GM23338 (cell line): ENCODE data around the gene IRF5. TPM values are rescaled to one million over a fixed set of nuclear protein-coding genes. Genes with fewer than 3 reads are reported as not detected.
A peak's percentile ranks its signal among the peaks of the same experiment; 100 is the strongest.

Source experiments
- ATAC-seq: fragments of 200-7000 bp; cut with Tn5 transposase; 3 replicates; pipeline ENCODE4 v1.9.1; 2020
- DNase-seq: peaks from one replicate; pipeline ENCODE4 v3.0.0-alpha.2; 2015; ENCODE audit warnings: low spot score
- H2AFZ ChIP-seq: fragments of 200-600 bp; sonication (generic); 2 replicates; pipeline ENCODE4 v1.8.0; 2016; ENCODE audit warnings: antibody characterized with exemption, mild to moderate bottlenecking, moderate library complexity
- H3F3A ChIP-seq: fragments of 200-600 bp; sonication (generic); replicated peaks from 2 replicates; pipeline ENCODE4 v1.8.0; 2017; ENCODE audit warnings: antibody characterized with exemption, mixed run types, low read depth
- H3K27ac ChIP-seq: fragments of 200-600 bp; sonication (generic); 2 replicates; pipeline ENCODE4 v1.6.1; 2016; ENCODE audit warnings: low read depth
- H3K27me3 ChIP-seq: fragments of 200-600 bp; sonication (generic); 2 replicates; pipeline ENCODE4 v1.8.0; 2016; ENCODE audit warnings: mild to moderate bottlenecking, mixed run types, moderate library complexity; ENCODE audit not compliant: insufficient read depth
- H3K36me3 ChIP-seq: fragments of 200-600 bp; sonication (generic); 2 replicates; pipeline ENCODE4 v1.8.0; 2016; ENCODE audit warnings: mild to moderate bottlenecking; ENCODE audit not compliant: insufficient read depth
- H3K4me1 ChIP-seq: fragments of 200-600 bp; sonication (generic); 2 replicates; pipeline ENCODE4 v1.8.0; 2016; ENCODE audit warnings: mild to moderate bottlenecking, moderate library complexity; ENCODE audit not compliant: insufficient read depth
- H3K4me2 ChIP-seq: fragments of 200-600 bp; sonication (generic); 2 replicates; pipeline ENCODE4 v1.7.1; 2017; ENCODE audit warnings: mixed run types
- H3K4me3 ChIP-seq: fragments of 200-600 bp; sonication (generic); 2 replicates; pipeline ENCODE4 v1.6.1; 2016; ENCODE audit warnings: mixed run types
- H3K79me2 ChIP-seq: fragments of 200-600 bp; sonication (generic); replicated peaks from 2 replicates; pipeline ENCODE4 v1.8.0; 2017; ENCODE audit warnings: mild to moderate bottlenecking; ENCODE audit not compliant: insufficient read depth
- H3K9me2 ChIP-seq: fragments of 200-600 bp; sonication (generic); 2 replicates; pipeline ENCODE4 v1.8.0; 2017; ENCODE audit not compliant: insufficient read depth
- H4K20me1 ChIP-seq: fragments of 200-600 bp; sonication (generic); replicated peaks from 2 replicates; pipeline ENCODE4 v1.8.0; 2017; ENCODE audit warnings: mild to moderate bottlenecking; ENCODE audit not compliant: insufficient read depth
- H3K27ac Mint-ChIP-seq: 2 replicates; pipeline ENCODE4 v1.8.0; 2020; ENCODE audit warnings: inconsistent platforms, mild to moderate bottlenecking, moderate library complexity, mixed read lengths
- H3K27me3 Mint-ChIP-seq: 3 replicates; pipeline ENCODE4 v1.8.0; 2022; ENCODE audit warnings: low read depth, mild to moderate bottlenecking, moderate library complexity, mixed read lengths, inconsistent platforms; ENCODE audit not compliant: insufficient read depth, poor library complexity
- H3K36me3 Mint-ChIP-seq: 3 replicates; pipeline ENCODE4 v1.8.0; 2021; ENCODE audit warnings: low read depth, mild to moderate bottlenecking, inconsistent platforms, moderate library complexity, mixed read lengths
- H3K4me1 Mint-ChIP-seq: 3 replicates; pipeline ENCODE4 v1.8.0; 2020; ENCODE audit warnings: mild to moderate bottlenecking, inconsistent platforms, mixed read lengths
- H3K4me3 Mint-ChIP-seq: 3 replicates; pipeline ENCODE4 v1.8.0; 2021; ENCODE audit warnings: moderate library complexity, mild to moderate bottlenecking, inconsistent platforms, mixed read lengths
- H3K9me3 Mint-ChIP-seq: 3 replicates; pipeline ENCODE4 v1.8.0; 2020; ENCODE audit warnings: moderate library complexity, mild to moderate bottlenecking, inconsistent platforms, mixed read lengths
- EZH2phosphoT487 ChIP-seq: fragments of 200-600 bp; sonication (generic); IDR thresholded peaks from one replicate; pipeline ENCODE4 v1.8.1; 2018; ENCODE audit warnings: antibody characterized with exemption; ENCODE audit not compliant: unreplicated experiment
- JUNB ChIP-seq: IDR thresholded peaks from one replicate; pipeline ENCODE4 v1.6.1; 2016; ENCODE audit warnings: antibody characterized with exemption; ENCODE audit not compliant: unreplicated experiment
- NANOG ChIP-seq: IDR thresholded peaks from 2 replicates; pipeline ENCODE4 v1.6.1; 2016; ENCODE audit warnings: antibody characterized with exemption, borderline replicate concordance
- POLR2AphosphoS5 ChIP-seq: IDR thresholded peaks from 2 replicates; pipeline ENCODE4 v1.6.1; 2016; ENCODE audit warnings: antibody characterized with exemption, low read depth
- STAT1 ChIP-seq: IDR thresholded peaks from one replicate; pipeline ENCODE4 v1.6.1; 2016; ENCODE audit warnings: antibody characterized with exemption; ENCODE audit not compliant: unreplicated experiment
- polyA plus RNA-seq: library from polyadenylated mRNA; unstranded; fragments of >200 nt; fragmentation: Nextera tagmentation; extraction: Ambion mirVana; gene quantifications from 2 replicates; pipeline ENCODE4 v1.2.1, GENCODE V29; 2016
- total RNA-seq: library from RNA; depleted of rRNA; stranded (reverse); fragments of >200 nt; shearing (Covaris generic); gene quantifications from 2 replicates; pipeline ENCODE4 v1.2.3, GENCODE V29; 2014
- TF ChIP-seq, protein P1 (sequence below): fragments of 250-450 bp; sonication (Bioruptor Pico); IDR thresholded peaks from 2 replicates; pipeline ENCODE4 v1.5.0; 2020; ENCODE audit warnings: mild to moderate bottlenecking, moderate library complexity
- TF ChIP-seq, protein P2 (sequence below), 2 experiments: fragments of 200-600 bp in 1 of 2; sonication (generic) in 1 of 2; conservative IDR thresholded peaks; 2 replicates each; pipeline versions ENCODE4 v1.5.1 to v1.6.1; 2016 to 2017; ENCODE audit warnings: antibody characterized with exemption in 2 of 2, low read depth in 2 of 2, mild to moderate bottlenecking in 2 of 2, moderate library complexity in 1 of 2
- TF ChIP-seq, protein P3 (sequence below): IDR thresholded peaks from one replicate; pipeline ENCODE4 v1.6.1; 2018; ENCODE audit warnings: antibody characterized with exemption; ENCODE audit not compliant: unreplicated experiment

The IRF5 gene
- total and polyA plus RNA-seq, 2 experiments from 2014 or later = 0.37 to 3.7 TPM

DNA sequence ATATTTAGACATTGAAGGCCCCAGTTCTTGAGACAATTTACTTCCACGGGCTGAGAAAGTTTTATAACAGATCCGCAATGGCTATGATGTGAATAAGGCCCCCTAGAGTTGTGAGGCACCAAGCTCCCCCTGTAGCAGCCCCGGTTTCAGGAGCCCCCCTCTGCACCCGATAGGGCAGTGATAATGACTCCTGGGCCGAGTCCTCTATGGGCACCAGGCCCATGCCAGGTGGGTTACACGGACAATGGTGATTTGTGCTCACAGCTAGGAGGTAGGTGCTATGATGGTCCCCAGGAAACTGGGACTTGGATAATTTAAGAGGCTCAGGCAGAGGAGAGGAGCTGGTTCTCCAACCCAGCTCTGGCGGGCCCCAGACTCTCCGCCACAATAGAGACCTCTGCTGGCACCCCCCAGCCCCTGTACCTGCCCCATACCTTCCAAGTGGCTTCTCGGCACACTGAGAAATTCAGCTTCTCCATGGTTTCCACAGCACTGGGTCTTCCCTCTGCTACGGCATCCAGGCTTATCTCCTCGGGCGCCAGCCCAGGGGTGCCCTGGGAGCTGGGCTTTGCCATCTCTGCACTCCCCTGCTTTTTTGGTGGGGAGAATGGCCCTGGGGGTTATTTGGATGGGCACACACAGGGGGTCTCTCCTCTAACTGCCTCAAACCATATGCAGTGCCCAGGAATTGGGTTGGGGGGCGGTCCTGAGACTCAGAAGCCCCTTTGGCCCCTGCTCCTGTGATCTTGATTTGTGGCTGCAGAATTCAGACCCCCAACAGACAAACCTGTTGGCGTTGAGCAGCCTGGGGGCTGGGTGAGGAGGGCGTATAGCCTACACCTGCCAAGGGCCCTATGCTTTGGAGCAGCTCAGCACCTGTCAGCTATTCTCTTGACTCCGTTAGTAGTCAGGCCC is 15.0 kb upstream of the IRF5 start:
- TF ChIP-seq STAT1 (no peak), EZH2phosphoT487 (no peak), JUNB (no peak), POLR2AphosphoS5 (no peak), NANOG (no peak)
- TF ChIP-seq, protein P1, sequence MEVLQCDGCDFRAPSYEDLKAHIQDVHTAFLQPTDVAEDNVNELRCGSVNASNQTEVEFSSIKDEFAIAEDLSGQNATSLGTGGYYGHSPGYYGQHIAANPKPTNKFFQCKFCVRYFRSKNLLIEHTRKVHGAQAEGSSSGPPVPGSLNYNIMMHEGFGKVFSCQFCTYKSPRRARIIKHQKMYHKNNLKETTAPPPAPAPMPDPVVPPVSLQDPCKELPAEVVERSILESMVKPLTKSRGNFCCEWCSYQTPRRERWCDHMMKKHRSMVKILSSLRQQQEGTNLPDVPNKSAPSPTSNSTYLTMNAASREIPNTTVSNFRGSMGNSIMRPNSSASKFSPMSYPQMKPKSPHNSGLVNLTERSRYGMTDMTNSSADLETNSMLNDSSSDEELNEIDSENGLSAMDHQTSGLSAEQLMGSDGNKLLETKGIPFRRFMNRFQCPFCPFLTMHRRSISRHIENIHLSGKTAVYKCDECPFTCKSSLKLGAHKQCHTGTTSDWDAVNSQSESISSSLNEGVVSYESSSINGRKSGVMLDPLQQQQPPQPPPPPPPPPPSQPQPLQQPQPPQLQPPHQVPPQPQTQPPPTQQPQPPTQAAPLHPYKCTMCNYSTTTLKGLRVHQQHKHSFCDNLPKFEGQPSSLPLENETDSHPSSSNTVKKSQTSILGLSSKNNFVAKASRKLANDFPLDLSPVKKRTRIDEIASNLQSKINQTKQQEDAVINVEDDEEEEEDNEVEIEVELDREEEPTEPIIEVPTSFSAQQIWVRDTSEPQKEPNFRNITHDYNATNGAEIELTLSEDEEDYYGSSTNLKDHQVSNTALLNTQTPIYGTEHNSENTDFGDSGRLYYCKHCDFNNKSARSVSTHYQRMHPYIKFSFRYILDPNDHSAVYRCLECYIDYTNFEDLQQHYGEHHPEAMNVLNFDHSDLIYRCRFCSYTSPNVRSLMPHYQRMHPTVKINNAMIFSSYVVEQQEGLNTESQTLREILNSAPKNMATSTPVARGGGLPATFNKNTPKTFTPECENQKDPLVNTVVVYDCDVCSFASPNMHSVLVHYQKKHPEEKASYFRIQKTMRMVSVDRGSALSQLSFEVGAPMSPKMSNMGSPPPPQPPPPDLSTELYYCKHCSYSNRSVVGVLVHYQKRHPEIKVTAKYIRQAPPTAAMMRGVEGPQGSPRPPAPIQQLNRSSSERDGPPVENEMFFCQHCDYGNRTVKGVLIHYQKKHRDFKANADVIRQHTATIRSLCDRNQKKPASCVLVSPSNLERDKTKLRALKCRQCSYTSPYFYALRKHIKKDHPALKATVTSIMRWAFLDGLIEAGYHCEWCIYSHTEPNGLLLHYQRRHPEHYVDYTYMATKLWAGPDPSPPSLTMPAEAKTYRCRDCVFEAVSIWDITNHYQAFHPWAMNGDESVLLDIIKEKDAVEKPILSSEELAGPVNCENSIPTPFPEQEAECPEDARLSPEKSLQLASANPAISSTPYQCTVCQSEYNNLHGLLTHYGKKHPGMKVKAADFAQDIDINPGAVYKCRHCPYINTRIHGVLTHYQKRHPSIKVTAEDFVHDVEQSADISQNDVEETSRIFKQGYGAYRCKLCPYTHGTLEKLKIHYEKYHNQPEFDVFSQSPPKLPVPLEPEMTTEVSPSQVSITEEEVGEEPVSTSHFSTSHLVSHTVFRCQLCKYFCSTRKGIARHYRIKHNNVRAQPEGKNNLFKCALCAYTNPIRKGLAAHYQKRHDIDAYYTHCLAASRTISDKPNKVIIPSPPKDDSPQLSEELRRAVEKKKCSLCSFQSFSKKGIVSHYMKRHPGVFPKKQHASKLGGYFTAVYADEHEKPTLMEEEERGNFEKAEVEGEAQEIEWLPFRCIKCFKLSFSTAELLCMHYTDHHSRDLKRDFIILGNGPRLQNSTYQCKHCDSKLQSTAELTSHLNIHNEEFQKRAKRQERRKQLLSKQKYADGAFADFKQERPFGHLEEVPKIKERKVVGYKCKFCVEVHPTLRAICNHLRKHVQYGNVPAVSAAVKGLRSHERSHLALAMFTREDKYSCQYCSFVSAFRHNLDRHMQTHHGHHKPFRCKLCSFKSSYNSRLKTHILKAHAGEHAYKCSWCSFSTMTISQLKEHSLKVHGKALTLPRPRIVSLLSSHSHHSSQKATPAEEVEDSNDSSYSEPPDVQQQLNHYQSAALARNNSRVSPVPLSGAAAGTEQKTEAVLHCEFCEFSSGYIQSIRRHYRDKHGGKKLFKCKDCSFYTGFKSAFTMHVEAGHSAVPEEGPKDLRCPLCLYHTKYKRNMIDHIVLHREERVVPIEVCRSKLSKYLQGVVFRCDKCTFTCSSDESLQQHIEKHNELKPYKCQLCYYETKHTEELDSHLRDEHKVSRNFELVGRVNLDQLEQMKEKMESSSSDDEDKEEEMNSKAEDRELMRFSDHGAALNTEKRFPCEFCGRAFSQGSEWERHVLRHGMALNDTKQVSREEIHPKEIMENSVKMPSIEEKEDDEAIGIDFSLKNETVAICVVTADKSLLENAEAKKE = no peak
- TF ChIP-seq, protein P2, sequence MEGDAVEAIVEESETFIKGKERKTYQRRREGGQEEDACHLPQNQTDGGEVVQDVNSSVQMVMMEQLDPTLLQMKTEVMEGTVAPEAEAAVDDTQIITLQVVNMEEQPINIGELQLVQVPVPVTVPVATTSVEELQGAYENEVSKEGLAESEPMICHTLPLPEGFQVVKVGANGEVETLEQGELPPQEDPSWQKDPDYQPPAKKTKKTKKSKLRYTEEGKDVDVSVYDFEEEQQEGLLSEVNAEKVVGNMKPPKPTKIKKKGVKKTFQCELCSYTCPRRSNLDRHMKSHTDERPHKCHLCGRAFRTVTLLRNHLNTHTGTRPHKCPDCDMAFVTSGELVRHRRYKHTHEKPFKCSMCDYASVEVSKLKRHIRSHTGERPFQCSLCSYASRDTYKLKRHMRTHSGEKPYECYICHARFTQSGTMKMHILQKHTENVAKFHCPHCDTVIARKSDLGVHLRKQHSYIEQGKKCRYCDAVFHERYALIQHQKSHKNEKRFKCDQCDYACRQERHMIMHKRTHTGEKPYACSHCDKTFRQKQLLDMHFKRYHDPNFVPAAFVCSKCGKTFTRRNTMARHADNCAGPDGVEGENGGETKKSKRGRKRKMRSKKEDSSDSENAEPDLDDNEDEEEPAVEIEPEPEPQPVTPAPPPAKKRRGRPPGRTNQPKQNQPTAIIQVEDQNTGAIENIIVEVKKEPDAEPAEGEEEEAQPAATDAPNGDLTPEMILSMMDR (conservative IDR thresholded peaks at IDR 0.05; ENCODE audit: low read depth in 2 of 2) = no peak; a peak in 1 of 4 replicates
- TF ChIP-seq, protein P3, sequence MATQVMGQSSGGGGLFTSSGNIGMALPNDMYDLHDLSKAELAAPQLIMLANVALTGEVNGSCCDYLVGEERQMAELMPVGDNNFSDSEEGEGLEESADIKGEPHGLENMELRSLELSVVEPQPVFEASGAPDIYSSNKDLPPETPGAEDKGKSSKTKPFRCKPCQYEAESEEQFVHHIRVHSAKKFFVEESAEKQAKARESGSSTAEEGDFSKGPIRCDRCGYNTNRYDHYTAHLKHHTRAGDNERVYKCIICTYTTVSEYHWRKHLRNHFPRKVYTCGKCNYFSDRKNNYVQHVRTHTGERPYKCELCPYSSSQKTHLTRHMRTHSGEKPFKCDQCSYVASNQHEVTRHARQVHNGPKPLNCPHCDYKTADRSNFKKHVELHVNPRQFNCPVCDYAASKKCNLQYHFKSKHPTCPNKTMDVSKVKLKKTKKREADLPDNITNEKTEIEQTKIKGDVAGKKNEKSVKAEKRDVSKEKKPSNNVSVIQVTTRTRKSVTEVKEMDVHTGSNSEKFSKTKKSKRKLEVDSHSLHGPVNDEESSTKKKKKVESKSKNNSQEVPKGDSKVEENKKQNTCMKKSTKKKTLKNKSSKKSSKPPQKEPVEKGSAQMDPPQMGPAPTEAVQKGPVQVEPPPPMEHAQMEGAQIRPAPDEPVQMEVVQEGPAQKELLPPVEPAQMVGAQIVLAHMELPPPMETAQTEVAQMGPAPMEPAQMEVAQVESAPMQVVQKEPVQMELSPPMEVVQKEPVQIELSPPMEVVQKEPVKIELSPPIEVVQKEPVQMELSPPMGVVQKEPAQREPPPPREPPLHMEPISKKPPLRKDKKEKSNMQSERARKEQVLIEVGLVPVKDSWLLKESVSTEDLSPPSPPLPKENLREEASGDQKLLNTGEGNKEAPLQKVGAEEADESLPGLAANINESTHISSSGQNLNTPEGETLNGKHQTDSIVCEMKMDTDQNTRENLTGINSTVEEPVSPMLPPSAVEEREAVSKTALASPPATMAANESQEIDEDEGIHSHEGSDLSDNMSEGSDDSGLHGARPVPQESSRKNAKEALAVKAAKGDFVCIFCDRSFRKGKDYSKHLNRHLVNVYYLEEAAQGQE = no peak
- H3K27me3 Mint-ChIP-seq = peaks cover 13% of the 10 kb centered on the region

More for the DNA sequence above, 15.0 kb upstream of the IRF5 start:
- ATAC-seq = peak; percentile 22
- no peak overlapping the region for H3K27ac Mint-ChIP-seq
- peaks cover 12% of the 10 kb centered on the region; the same call in 1 of the 2 replicates for H3K27me3 ChIP-seq
- H3K9me3 Mint-ChIP-seq = no peaks in the 10 kb centered on the region
- no peak overlapping the region for H2AFZ ChIP-seq
- H3K27ac ChIP-seq = no peak overlapping the region
- H3K36me3 ChIP-seq = no peaks in the 10 kb centered on the region
- H3F3A ChIP-seq = no peaks in the 10 kb centered on the region
- H3K9me2 ChIP-seq = no peaks in the 10 kb centered on the region
- no peaks in the 10 kb centered on the region; the same call in 1 of the 2 replicates for H3K4me1 ChIP-seq
- H3K4me1 Mint-ChIP-seq = peaks cover 16% of the 10 kb centered on the region
- H3K36me3 Mint-ChIP-seq = no peaks in the 10 kb centered on the region
- H3K79me2 ChIP-seq = no peaks in the 10 kb centered on the region
- no peak overlapping the region for H3K4me3 Mint-ChIP-seq
- no peaks in the 10 kb centered on the region for H4K20me1 ChIP-seq
- DNase-seq = no peak
- H3K4me2 ChIP-seq = no peak overlapping the region
- H3K4me3 ChIP-seq = no peak overlapping the region
